K562 (cell line): ENCODE results near the gene CECR2.

Experiments
- ADNP ChIP-seq: fragments of 200-800 bp; sonication (Bioruptor generic); IDR thresholded peaks from 2 replicates; pipeline ENCODE4 v1.6.1; 2016; ENCODE audit warnings: missing genetic modification characterization, missing compliant biosample characterization
- DDX20 ChIP-seq: fragments of 450-650 bp; IDR thresholded peaks from 2 replicates; pipeline ENCODE4 v1.6.1; 2016; ENCODE audit warnings: missing genetic modification characterization, low read depth, mild to moderate bottlenecking, missing compliant biosample characterization, moderate library complexity
- EHMT2 ChIP-seq: fragments of 450-650 bp; IDR thresholded peaks from 2 replicates; pipeline ENCODE4 v1.6.1; 2018; ENCODE audit warnings: antibody characterized with exemption
- EZH2 ChIP-seq: IDR thresholded peaks from 2 replicates; pipeline ENCODE4 v1.6.1; 2012; ENCODE audit warnings: low read depth, mild to moderate bottlenecking, inconsistent platforms, low read length, borderline replicate concordance
- FOXP1 ChIP-seq: sonication (generic); formaldehyde crosslinking; IDR thresholded peaks from 2 replicates; pipeline ENCODE4 v1.8.0; 2022; ENCODE audit warnings: mild to moderate bottlenecking, missing genetic modification reagents
- MTF1 ChIP-seq: fragments of 250-450 bp; sonication (Bioruptor Pico); IDR thresholded peaks from 2 replicates; pipeline ENCODE4 v1.9.0; 2021; ENCODE audit warnings: moderate library complexity, mild to moderate bottlenecking, inconsistent platforms, borderline replicate concordance
- RAD21 ChIP-seq, 2 experiments: fragments of 250-450 bp in 1 of 2; fragments of 450-650 bp in 1 of 2; sonication (Bioruptor Pico) in 1 of 2; formaldehyde crosslinking in 1 of 2; IDR thresholded peaks in 1 of 2; conservative IDR thresholded peaks in 1 of 2; 2 replicates each; pipeline versions ENCODE4 v1.4.0 to v1.8.0; 2020 to 2022; ENCODE audit warnings: mild to moderate bottlenecking in 2 of 2, moderate library complexity in 1 of 2
- RBM14 ChIP-seq: fragments of 200-400 bp; formaldehyde crosslinking; IDR thresholded peaks from 2 replicates; pipeline ENCODE4 v1.6.1; 2018; ENCODE audit warnings: low read depth, mild to moderate bottlenecking, low read length, moderate library complexity, borderline replicate concordance; ENCODE audit not compliant: insufficient read depth
- RCOR1 ChIP-seq, 2 experiments: IDR thresholded peaks; 2 replicates each; pipeline ENCODE4 v1.6.1; 2012; ENCODE audit warnings: low read depth in 2 of 2, low read length in 2 of 2, borderline replicate concordance in 1 of 2, improper control_type of control experiment in 1 of 2
- ZNF124 ChIP-seq: sonication (generic); formaldehyde crosslinking; IDR thresholded peaks from 2 replicates; pipeline ENCODE4 v1.8.1; 2022; ENCODE audit warnings: missing genetic modification reagents
- TF ChIP-seq, protein P1 (sequence below), 2 experiments: IDR thresholded peaks; 2 replicates each; pipeline ENCODE4 v1.6.1; 2011; ENCODE audit warnings: borderline replicate concordance in 1 of 2, control low read depth in 1 of 2, low read depth in 1 of 2, low read length in 1 of 2, mild to moderate bottlenecking in 1 of 2, mixed read lengths in 1 of 2, moderate library complexity in 1 of 2; ENCODE audit not compliant: insufficient read depth in 1 of 2, insufficient read length in 1 of 2, poor library complexity in 1 of 2, severe bottlenecking in 1 of 2; ENCODE audit errors: extremely low read depth in 1 of 2
- TF ChIP-seq, protein P2 (sequence below): fragments of 450-650 bp; formaldehyde crosslinking; IDR thresholded peaks from 2 replicates; pipeline ENCODE4 v1.4.0; 2020; ENCODE audit warnings: mild to moderate bottlenecking, mixed read lengths

DNA sequence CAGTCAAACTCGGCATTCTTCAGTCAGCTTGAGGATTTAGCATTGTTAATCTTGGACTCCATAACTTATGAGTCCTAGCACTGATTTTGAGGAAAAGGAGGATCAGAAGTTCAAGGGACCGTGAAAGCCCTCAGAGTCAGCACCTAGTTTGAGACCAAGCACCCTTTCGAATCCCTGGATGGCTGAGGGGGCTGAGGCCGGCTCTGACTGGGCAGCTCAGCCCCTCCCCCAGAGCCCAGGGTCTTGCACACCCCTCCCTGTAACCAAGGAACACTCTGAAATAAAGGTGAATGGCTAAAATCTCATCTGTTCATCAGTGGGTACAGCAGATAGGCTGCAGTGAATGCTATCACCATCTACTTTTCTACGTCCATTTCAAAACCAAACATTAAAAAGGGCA lies 221.3 kb downstream of the CECR2 start:
- TF ChIP-seq RCOR1 (IDR thresholded peaks at IDR 0.05; ENCODE audit: borderline replicate concordance in 1 of 2, low read depth in 2 of 2, low read length in 2 of 2), result no peak
- TF ChIP-seq RAD21 (CRISPR knock-in tag; conservative IDR thresholded peaks at IDR 0.05 in 1 of 2, IDR thresholded peaks at IDR 0.05 in 1 of 2), result no peak
- no peak for TF ChIP-seq MTF1
- no peak for TF ChIP-seq EZH2
- no peak for TF ChIP-seq DDX20 (tag)
- no peak for TF ChIP-seq RBM14
- no peak for TF ChIP-seq EHMT2
- TF ChIP-seq, protein P1, sequence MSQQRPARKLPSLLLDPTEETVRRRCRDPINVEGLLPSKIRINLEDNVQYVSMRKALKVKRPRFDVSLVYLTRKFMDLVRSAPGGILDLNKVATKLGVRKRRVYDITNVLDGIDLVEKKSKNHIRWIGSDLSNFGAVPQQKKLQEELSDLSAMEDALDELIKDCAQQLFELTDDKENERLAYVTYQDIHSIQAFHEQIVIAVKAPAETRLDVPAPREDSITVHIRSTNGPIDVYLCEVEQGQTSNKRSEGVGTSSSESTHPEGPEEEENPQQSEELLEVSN (IDR thresholded peaks at IDR 0.05; ENCODE audit: borderline replicate concordance in 1 of 2, extremely low read depth in 1 of 2, insufficient read depth in 1 of 2, insufficient read length in 1 of 2, low read depth in 1 of 2, low read length in 1 of 2, poor library complexity in 1 of 2, severe bottlenecking in 1 of 2), result no peak
- no peak for TF ChIP-seq ADNP (tag)
- TF ChIP-seq ZNF124 (CRISPR knock-in tag), result no peak
- TF ChIP-seq, protein P2, sequence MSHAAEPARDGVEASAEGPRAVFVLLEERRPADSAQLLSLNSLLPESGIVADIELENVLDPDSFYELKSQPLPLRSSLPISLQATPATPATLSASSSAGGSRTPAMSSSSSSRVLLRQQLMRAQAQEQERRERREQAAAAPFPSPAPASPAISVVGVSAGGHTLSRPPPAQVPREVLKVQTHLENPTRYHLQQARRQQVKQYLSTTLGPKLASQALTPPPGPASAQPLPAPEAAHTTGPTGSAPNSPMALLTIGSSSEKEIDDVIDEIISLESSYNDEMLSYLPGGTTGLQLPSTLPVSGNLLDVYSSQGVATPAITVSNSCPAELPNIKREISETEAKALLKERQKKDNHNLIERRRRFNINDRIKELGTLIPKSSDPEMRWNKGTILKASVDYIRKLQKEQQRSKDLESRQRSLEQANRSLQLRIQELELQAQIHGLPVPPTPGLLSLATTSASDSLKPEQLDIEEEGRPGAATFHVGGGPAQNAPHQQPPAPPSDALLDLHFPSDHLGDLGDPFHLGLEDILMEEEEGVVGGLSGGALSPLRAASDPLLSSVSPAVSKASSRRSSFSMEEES (CRISPR knock-in tag), result no peak
- no peak for TF ChIP-seq FOXP1
